Lung (tissue), 12 donors: Measurements from ENCODE around the gene CWC27. TPM values are rescaled to one million over a fixed set of nuclear protein-coding genes. Genes with fewer than 3 reads are reported as not detected.

Source experiments
- ATAC-seq: fragments of 200-7000 bp; cut with Tn5 transposase; one replicate; pipeline ENCODE4 v1.9.1; 2020; ENCODE audit warnings: moderate number of reproducible peaks; ENCODE audit not compliant: insufficient read depth, low FRiP score
- DNase-seq, 3 donors: peaks; one replicate each; pipeline ENCODE4 v3.0.0-alpha.2; 2013 to 2017
- H3K27ac ChIP-seq, 2 donors: one replicate each; pipeline ENCODE4 v1.5.1; 2013; ENCODE audit warnings: mild to moderate bottlenecking in 2 of 2, moderate library complexity in 2 of 2, control low read depth in 1 of 2, inconsistent platforms in 1 of 2, low read depth in 1 of 2, low read length in 1 of 2
- H3K27me3 ChIP-seq, 3 donors: one replicate each; pipeline ENCODE4 v1.5.1; 2013; ENCODE audit warnings: low read length in 2 of 3; ENCODE audit not compliant: control insufficient read depth in 3 of 3, insufficient read depth in 3 of 3
- H3K36me3 ChIP-seq, 4 donors: one replicate each; pipeline ENCODE4 v1.5.1; 2013; ENCODE audit warnings: low read length in 4 of 4, mild to moderate bottlenecking in 1 of 4, moderate library complexity in 1 of 4; ENCODE audit not compliant: control insufficient read depth in 4 of 4, insufficient read depth in 4 of 4
- H3K4me1 ChIP-seq, 5 donors: one replicate each; pipeline ENCODE4 v1.5.1; 2013; ENCODE audit warnings: low read length in 5 of 5, mild to moderate bottlenecking in 2 of 5, moderate library complexity in 1 of 5; ENCODE audit not compliant: control insufficient read depth in 5 of 5, insufficient read depth in 5 of 5
- H3K4me3 ChIP-seq: one replicate; pipeline ENCODE4 v1.5.1; 2013; ENCODE audit warnings: mild to moderate bottlenecking, control low read depth, moderate library complexity
- H3K9ac ChIP-seq, 2 donors: one replicate each; pipeline ENCODE4 v1.5.1; 2013; ENCODE audit warnings: low read length in 2 of 2, control low read depth in 1 of 2; ENCODE audit not compliant: insufficient read depth in 1 of 2
- H3K9me3 ChIP-seq, 4 donors: one replicate each; pipeline ENCODE4 v1.5.1; 2013; ENCODE audit warnings: low read length in 3 of 4, mild to moderate bottlenecking in 1 of 4, moderate library complexity in 1 of 4; ENCODE audit not compliant: control insufficient read depth in 4 of 4, insufficient read depth in 3 of 4
- WGBS, 2 donors: extraction: QIAGEN DNeasy Blood & Tissue Kit; methylation state at CpG; one replicate each; pipeline ENCODE4 v1.1.7; 2013; 5-methylcytosine and 5-hydroxymethylcytosine counted together
- polyA plus RNA-seq, 2 donors: library from polyadenylated mRNA; stranded (reverse); fragments of 200-250 nt; gene quantifications; one replicate each; pipeline ENCODE4 v1.2.1, GENCODE V29; 2013
- total RNA-seq, 2 donors: library from RNA; depleted of rRNA in 1 of 2; stranded (reverse); fragments of >200 nt in 1 of 2; gene quantifications; one replicate each; pipeline ENCODE4 v1.2.1, GENCODE V29; 2014 to 2021
- TF ChIP-seq, protein P1 (sequence below): IDR thresholded peaks from 2 replicates; pipeline ENCODE4 v1.5.1; 2012; ENCODE audit warnings: mild to moderate bottlenecking; ENCODE audit errors: control extremely low read depth, extremely low read depth
- donor health status: control.
- donor health status: control.
- donor health status: Bipolar disorder and iron deficiency.
- donor health status: healthy.
- donor health status: DM: yes; HTN: yes; CAD: no.

The CWC27 gene
- total and polyA plus RNA-seq, 4 donors: 12.0 to 21.2 (median 16.7) TPM

DNA sequence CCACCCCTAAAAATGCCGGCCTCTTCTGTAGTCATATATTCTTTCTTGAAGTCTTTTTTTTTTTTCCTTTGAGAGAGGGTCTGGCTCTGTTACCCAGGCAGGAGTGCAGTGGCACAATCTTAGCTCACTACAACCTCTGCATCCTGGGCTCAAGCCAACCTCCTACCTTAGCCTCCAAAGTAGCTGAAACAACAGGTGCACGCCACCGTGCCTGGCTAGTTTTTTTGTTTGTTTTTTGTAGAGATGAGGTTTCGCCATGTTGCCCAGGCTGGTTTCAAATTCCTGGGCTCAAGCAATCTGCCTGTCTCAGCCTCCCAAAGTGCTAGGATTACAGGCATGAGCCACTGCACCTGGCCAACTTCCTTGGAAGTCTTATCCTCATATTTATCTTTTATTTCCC is 19.3 kb upstream of the CWC27 start:
- H3K27me3 ChIP-seq: no peaks in the 10 kb centered on the region
- no peaks in the 10 kb centered on the region for H3K4me1 ChIP-seq
- H3K36me3 ChIP-seq: peaks cover 0 to 10% (median 2%) of the 10 kb centered on the region in 4 donors
- no peak overlapping the region for H3K4me3 ChIP-seq
- DNase-seq (no peak), ATAC-seq (no peak)
- no peak overlapping the region for H3K27ac ChIP-seq
- WGBS, 2 donors: 85 to 90% methylated on average over 4 of the region's 4 CpGs
- TF ChIP-seq, protein P1, sequence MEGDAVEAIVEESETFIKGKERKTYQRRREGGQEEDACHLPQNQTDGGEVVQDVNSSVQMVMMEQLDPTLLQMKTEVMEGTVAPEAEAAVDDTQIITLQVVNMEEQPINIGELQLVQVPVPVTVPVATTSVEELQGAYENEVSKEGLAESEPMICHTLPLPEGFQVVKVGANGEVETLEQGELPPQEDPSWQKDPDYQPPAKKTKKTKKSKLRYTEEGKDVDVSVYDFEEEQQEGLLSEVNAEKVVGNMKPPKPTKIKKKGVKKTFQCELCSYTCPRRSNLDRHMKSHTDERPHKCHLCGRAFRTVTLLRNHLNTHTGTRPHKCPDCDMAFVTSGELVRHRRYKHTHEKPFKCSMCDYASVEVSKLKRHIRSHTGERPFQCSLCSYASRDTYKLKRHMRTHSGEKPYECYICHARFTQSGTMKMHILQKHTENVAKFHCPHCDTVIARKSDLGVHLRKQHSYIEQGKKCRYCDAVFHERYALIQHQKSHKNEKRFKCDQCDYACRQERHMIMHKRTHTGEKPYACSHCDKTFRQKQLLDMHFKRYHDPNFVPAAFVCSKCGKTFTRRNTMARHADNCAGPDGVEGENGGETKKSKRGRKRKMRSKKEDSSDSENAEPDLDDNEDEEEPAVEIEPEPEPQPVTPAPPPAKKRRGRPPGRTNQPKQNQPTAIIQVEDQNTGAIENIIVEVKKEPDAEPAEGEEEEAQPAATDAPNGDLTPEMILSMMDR: no peak
- H3K9ac ChIP-seq: no peak overlapping the region
- H3K9me3 ChIP-seq: no peaks in the 10 kb centered on the region

DNA sequence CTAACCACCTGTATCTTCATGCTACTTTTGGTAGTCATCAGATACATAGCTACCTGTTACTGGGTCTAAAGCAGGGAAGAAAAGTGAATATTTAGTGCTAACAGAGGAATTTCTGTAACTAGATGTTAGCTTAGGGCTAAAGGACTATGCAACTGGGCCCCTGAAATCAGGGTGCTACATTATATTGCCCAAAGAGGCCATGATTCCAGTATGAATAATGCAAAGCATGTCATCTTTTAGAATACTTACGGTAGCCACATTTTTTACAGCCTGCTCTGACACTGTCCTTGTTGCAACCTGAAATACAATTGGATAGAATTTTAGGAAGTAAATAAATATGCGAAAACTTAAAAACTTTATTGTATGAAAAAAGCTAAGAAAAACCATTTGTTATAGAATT is 14.7 kb upstream of the CWC27 start:
- ATAC-seq (no peak), DNase-seq (no peak)
- Histone ChIP-seq H3K27me3 (no peaks in the 10 kb centered on the region), H3K9me3 (no peaks in the 10 kb centered on the region), H3K4me1 (peaks cover 0 to 7% (median 0%) of the 10 kb centered on the region in 5 donors), H3K9ac (no peak overlapping the region), H3K36me3 (peaks cover 0 to 7% (median 2%) of the 10 kb centered on the region in 4 donors), H3K27ac (no peak overlapping the region), H3K4me3 (no peak overlapping the region)
- TF ChIP-seq, protein P1: no peak
- WGBS, 2 donors: 99 to 100% methylated on average over 2 of the region's 2 CpGs

DNA sequence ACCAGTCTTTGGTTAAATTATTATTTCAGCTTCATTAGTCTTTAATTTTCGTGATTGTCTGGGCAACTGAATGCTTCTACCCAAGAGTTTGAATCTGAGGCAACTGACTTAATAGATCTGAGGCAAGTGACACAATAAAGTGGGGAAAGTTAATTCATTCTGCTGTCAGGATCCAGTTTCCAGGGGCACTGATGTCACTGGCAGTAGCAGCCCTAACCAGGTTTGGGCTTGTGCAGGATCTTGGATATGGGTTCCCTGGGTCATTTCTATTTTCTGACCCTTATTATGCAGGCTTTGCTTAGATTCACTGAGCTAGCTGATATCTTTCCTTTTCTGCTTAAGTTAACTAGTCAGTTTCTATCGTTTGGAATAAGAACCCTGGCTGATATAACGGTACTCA is 9.8 kb upstream of the CWC27 start:
- TF ChIP-seq, protein P1: no peak
- WGBS, 2 donors: 74 to 86% methylated on average over 3 of the region's 3 CpGs
- ATAC-seq: no peak

More for the DNA sequence above, 9.8 kb upstream of the CWC27 start:
- no peak overlapping the region for H3K27ac ChIP-seq
- H3K4me3 ChIP-seq: no peak overlapping the region
- DNase-seq: no peak
- peaks cover 0 to 6% (median 3%) of the 10 kb centered on the region in 4 donors for H3K36me3 ChIP-seq
- H3K4me1 ChIP-seq: peaks cover 0 to 8% (median 0%) of the 10 kb centered on the region in 5 donors
- no peaks in the 10 kb centered on the region for H3K27me3 ChIP-seq
- H3K9ac ChIP-seq: no peak overlapping the region
- no peaks in the 10 kb centered on the region for H3K9me3 ChIP-seq
